Embryonic facial prominence (tissue), 1 donor: ENCODE data around the gene FHDC1.

Experiments
- DNase-seq: peaks from one replicate; pipeline ENCODE4 v3.0.0-alpha.2; 2016; ENCODE audit errors: extremely low spot score

The FHDC1 gene

GRCh38 chr4:152957437-152958171 lies 21.5 kb downstream of the FHDC1 start:
- DNase-seq = no peak

DNA sequence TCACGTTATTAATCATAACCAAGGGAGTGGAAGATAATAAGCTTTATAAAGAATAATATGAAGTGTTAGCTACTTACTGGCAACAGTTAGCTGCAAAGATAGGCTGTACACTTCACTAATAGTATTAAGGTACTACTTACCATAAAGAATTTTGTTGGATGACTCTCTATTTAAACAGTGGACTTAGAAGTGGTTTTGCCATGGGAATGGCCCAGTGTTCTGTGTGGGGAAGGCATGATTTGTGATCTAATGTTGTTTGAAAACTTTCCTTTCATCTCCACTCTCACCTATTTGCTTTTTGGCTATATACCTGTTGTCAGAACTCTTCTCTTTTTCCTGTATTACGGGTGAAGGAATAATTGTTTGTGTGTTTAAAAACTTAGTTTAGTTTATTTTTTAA lies 23.0 kb downstream of the FHDC1 start:
- no peak for DNase-seq

DNA sequence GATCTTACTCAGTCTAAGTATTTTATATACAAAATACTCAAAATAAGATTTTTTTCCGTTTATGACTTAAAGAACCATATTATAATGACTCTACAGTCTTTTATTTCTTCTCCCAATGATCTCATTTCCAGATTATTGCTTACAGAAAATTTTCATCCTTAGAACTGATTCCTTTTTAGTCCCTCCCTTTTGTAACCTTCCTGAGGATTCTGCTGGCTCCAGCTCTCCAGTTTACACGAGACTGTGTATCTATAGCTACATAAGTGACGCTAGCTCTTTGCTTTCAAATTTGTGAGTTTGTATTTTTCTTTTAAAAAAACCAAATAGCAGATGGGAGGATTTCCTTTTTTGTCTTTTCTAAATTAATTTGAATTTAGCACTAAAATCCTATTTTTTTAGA lies 24.0 kb downstream of the FHDC1 start:
- no peak for DNase-seq

- no peak for DNase-seq
These were observed 25.1 kb downstream of the FHDC1 start for GRCh38 chr4:152961014-152961772.

DNA sequence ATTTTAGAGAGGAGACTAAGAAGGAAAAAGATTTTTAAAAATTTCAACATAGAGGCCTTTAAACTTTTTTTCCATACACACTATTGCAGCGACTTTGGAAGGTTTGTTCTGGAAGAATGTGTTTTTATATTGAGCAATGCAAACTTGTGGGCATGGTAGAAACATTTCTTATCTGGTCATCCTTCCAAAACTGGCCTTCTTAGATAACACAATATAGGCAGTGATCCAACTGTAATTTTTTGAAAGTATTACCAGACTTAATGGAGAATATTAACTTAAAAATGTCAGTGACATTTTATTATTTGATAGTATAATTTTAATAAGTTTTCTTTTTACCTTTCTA lies 25.6 kb downstream of the FHDC1 start:
- DNase-seq = no peak

DNA sequence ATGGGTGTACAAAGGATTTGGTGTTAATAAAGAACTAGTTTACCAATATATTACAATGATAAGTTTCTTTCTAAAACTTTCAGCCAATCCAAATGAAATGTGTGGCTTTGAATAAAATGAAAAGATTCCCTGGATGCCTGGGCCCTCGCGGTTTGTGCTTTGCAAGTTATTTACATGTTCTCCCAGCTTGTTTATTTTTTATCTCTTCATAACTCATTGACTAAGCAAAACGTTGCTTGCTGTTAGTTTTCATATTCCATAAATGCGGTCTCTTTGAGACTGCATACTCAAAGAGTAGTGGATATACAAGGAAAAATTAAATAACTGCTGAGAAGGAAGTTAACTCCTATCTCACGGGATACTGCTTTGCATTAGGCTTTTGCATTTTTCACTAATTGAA lies 26.0 kb downstream of the FHDC1 start:
- no peak for DNase-seq

DNA sequence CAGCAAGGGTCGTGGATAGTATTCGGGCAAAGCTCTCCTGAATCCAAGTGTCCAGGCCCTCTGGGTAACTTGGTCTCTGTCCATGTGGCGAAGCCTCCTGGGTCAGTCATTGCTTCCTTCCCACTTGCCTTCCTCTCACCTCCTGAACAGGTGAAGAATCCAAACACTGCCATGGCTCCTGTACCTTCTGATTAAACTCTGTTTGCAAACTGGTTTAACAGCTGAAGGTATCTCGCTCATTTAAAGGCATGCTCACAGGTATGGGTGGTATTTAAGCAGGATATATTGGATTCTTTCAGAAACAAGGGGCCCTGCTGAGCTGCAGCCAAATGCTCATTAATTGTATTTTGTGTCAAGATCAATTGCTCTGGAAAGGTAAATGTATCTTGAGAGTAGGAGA lies 28.2 kb downstream of the FHDC1 start:
- no peak for DNase-seq

DNA sequence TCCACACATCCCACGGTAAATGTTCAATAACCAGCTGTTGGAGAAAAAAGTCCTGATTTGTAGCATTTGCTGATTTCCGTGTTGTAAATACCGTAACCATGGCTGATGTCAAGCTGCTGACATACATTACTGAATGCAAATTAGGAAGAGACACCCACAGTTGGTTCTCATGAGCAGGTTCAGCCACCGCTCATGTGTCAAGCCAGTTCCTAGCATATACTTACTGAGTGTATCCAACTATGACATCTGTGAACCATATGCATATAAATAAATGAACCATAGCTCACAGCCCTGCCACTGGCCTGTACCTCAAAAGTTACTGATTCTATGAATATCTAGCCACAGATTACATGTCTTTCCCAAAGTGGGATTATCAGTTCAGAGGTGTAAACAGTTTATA lies 29.5 kb downstream of the FHDC1 start:
- no peak for DNase-seq

GRCh38 chr4:152967907-152968306 lies 31.8 kb downstream of the FHDC1 start:
- no peak for DNase-seq

DNA sequence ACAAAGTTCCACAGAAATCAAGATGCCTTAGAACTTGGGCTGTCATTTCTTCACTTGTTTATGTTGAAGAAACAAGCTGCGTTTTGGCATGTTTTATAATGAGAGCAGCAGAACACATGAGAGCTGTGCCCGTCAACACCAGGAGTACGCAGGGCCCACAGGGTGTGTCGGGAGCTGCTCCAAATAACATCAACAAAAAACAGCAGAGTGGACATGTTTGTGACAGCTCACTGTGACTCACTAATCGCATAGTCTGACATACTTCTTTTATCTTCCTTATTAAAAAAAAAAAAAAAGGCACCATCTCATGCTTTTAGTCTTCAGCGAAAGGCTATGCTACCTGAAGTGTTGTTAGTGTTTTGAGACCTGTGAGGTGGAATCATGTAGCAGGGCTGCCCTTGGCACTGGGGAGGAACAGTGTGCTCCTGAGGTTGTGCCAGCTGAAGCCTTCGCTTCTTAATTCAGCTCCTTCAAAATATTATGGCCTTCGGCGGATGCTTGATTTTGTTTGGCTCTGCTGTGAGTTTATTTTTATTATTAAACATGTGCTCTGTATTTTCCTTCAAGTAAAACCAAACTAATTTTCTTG lies 32.8 kb downstream of the FHDC1 start:
- no peak for DNase-seq

- peak; percentile 25 for DNase-seq
These were observed 34.1 kb downstream of the FHDC1 start for GRCh38 chr4:152970102-152970820.

DNA sequence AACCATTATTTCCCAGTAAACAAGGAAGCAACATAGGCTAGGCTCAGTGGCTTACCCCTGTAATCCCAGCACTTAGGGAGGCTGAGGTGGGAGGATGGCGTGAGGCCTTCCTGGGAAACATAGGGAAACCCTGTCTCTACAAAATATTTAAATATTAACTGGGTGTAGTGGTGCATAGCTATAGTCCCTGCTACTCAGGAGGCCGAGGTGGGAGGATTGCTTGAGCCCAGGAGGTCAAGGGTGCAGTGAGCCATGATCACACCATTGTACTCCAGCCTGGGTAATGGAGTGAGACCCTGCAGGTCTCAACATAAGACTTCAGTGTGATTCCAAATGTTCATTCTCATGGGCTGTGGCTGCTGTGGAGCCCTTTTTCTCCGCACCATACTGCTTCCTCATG lies 34.9 kb downstream of the FHDC1 start:
- DNase-seq = no peak

- DNase-seq = no peak
These were observed 36.9 kb downstream of the FHDC1 start for GRCh38 chr4:152972821-152973628.

DNA sequence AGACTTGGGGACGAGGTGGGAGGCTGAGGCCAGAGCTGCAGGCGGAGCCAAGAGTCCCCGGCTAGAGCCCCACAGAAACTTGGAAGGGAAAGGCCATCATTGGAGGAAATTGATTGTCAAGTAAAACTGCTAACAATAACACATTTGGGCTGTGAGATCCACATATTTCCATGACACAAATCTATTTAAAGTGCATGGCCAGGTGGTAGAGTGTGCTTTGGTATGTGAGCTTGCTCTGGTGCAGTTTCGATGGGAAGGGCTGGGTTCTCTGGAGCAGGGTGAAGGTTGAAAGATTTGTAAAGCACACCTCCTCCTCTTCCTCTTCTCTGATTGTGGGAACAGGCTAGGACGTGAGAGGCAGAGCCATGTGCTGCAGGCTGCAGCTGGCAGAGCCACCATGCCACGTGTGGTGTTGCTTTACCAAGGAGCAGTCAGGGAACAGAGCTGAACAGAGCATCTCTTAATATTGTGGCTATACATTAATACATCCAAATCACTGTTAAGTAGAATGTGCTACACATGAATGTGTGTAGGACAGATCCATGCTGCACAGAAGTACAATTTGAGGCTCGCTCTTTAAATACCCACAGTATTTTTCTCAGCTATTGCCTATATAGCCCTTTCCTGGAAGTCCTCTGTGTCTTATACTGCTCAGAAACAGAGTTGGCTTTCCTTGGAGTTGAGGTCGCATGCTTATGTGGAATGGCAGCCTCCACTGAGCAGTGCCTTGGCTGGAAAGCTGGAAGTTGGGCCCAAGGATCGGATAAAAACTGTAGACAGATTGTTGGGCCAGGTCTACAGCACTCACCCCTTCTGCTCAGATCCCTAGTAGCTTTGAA lies 37.7 kb downstream of the FHDC1 start:
- DNase-seq = no peak

DNA sequence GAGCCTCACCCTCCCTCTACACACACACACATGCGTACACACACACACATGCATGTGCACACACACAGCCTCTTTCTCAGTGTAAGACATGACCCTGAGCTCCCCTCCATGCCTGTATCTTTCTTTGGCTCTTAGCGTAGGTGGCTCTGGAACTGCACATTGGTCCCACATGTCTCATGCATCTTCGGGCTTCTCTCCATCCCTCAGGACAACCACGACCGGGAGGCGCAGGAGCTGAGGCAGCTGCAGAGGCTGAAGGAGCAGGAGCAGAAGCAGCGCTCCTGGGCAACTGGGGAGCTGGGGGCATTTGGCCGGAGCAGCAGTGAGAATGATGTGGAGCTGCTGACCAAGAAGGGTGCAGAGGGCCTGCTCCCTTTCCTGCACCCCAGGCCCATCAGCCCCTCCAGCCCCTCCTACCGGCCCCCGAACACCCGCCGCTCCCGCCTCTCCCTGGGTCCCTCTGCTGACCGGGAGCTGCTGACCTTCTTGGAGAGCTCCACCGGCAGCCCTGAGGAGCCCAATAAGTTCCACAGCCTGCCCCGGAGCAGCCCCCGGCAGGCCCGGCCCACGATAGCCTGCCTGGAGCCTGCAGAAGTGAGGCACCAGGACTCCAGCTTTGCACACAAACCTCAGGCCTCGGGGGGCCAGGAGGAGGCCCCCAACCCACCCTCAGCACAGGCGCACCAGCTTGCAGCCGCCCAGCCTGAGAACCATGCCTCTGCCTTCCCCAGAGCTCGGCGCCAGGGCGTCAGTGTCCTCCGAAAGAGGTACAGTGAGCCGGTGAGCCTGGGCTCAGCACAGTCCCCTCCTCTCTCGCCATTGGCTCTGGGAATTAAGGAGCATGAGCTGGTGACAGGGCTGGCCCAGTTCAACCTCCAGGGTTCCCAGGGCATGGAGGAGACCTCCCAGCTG lies 38.6 kb downstream of the FHDC1 start:
- DNase-seq = no peak

GRCh38 chr4:152975380-152976211 lies 39.5 kb downstream of the FHDC1 start:
- DNase-seq = no peak

DNA sequence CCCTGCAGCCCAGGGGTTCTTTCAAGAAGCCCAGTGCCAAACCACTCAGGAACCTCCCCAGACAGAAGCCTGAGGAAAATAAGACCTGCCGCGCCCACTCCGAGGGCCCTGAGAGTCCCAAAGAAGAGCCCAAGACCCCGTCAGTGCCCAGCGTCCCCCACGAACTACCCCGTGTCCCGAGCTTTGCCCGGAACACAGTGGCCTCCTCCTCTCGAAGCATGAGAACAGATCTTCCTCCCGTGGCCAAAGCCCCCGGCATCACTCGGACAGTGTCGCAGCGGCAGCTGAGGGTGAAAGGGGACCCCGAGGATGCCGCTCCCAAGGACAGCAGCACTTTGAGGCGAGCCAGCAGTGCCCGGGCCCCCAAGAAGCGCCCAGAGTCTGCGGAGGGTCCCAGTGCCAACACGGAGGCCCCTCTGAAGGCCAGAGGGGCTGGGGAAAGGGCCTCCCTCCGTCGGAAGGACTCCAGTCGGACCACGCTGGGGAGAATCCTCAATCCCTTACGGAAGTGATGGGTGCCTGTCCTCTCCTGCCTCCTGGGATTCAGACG lies 40.2 kb downstream of the FHDC1 start:
- no peak for DNase-seq

- no peak for DNase-seq
These were observed 43.7 kb downstream of the FHDC1 start for GRCh38 chr4:152979731-152980330.
